Thyroid gland (tissue), 4 donors: ENCODE data around the gene CFAP157. TPM values are rescaled to one million over a fixed set of nuclear protein-coding genes. Genes with fewer than 3 reads are reported as not detected.

Experiments used
- DNase-seq, 2 donors: peaks; one replicate each; pipeline ENCODE4 v3.0.0-alpha.2; 2019
- H3K27ac ChIP-seq, 3 donors: fragments of 200-600 bp; sonication (generic); 1 replicate in 2 of 3; 2 replicates in 1 of 3; pipeline ENCODE4 v1.5.1; 2016 to 2019; ENCODE audit warnings: mild to moderate bottlenecking in 1 of 3, moderate library complexity in 1 of 3
- H3K27me3 ChIP-seq: fragments of 200-600 bp; sonication (generic); one replicate; pipeline ENCODE4 v1.5.1; 2019
- H3K36me3 ChIP-seq, 2 donors: fragments of 200-600 bp; sonication (generic); one replicate each; pipeline ENCODE4 v1.5.1; 2016 to 2019
- H3K4me1 ChIP-seq, 2 donors: fragments of 200-600 bp; sonication (generic); one replicate each; pipeline ENCODE4 v1.5.1; 2017 to 2019
- H3K4me3 ChIP-seq, 3 donors: fragments of 200-600 bp; sonication (generic); replicated peaks in 1 of 3; 1 replicate in 2 of 3; 2 replicates in 1 of 3; pipeline ENCODE4 v1.5.1; 2016; ENCODE audit warnings: mild to moderate bottlenecking in 1 of 3
- H3K9me3 ChIP-seq: fragments of 200-600 bp; sonication (generic); one replicate; pipeline ENCODE4 v1.5.1; 2017
- POLR2A ChIP-seq, 2 donors: fragments of 450-650 bp; IDR thresholded peaks; one replicate each; pipeline ENCODE4 v1.6.1; 2017; ENCODE audit warnings: antibody characterized with exemption in 2 of 2, mild to moderate bottlenecking in 2 of 2, moderate library complexity in 1 of 2
- WGBS, 2 donors: methylation state at CpG; one replicate each; pipeline ENCODE4 v1.1.5; 2017; 5-methylcytosine and 5-hydroxymethylcytosine counted together
- intact Hi-C: fragments of 100-400 bp; cut with DNase I; formaldehyde crosslinking; loops from one replicate; pipeline ENCODE4 v1.15.1; 2023
- total RNA-seq, 4 donors: library from RNA; depleted of rRNA; stranded (reverse); fragments of >200 nt; gene quantifications; one replicate each; pipeline ENCODE4 v1.2.3, GENCODE V29; 2016
- TF ChIP-seq, protein P1 (sequence below), 6 experiments: fragments of 200-600 bp in 3 of 6; fragments of 450-650 bp in 3 of 6; sonication (generic) in 3 of 6; IDR thresholded peaks; one replicate each; pipeline ENCODE4 v1.5.1; 2016 to 2019; ENCODE audit warnings: antibody characterized with exemption in 6 of 6, mild to moderate bottlenecking in 2 of 6, inconsistent platforms in 1 of 6, moderate library complexity in 1 of 6

The CFAP157 gene
- total RNA-seq, 4 donors from 2014 or later = 0.22 to 3.0 TPM; not detected in 2

DNA sequence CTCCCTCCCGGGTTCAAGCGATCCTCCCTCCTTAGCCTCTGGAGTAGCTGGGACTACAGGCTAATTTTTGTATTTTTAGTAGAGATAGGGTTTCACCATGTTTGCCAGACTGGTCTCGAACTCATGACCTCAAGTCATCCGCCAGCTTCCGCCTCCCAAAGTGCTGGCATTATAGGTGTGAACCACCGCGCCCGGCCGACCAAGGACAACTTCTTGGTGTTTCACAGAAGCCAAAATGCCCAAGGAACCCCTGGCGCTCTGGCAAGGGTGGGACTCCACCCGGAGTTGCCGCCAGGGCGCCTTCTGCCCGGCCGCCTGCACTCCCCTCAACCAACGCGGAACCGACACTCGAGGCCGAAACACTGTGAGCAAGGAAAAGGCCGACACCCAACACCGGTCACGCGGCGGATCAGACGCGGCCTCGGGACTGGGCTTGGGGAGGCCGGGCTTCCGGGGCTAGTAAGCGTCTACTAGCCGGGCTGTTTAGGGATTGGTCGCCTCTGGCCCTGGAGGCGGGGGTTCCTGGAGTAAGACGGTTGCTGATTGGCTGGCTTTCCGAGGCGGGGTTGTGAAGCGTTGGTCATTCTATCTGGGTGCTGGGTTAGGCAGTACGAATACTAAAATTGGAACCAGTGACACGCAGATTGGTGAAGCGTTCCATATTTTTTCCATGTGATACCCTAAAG, 7.7 kb upstream of the CFAP157 start:
- H3K36me3 ChIP-seq = no peaks in the 10 kb centered on the region
- intact Hi-C loops = no loop called here
- peaks cover 28 to 31% of the 10 kb centered on the region in 2 donors for H3K4me1 ChIP-seq
- no peak overlapping the region for H3K4me3 ChIP-seq
- 15 to 22% methylated on average over 25 to 41 of the region's 41 CpGs for WGBS, 2 donors
- H3K9me3 ChIP-seq = no peaks in the 10 kb centered on the region
- H3K27ac ChIP-seq = peak overlapping the region; percentile 92 to 96 (median 93)
- DNase-seq = peak; percentile 97 to 98
- H3K27me3 ChIP-seq = no peaks in the 10 kb centered on the region
- TF ChIP-seq, protein P1, sequence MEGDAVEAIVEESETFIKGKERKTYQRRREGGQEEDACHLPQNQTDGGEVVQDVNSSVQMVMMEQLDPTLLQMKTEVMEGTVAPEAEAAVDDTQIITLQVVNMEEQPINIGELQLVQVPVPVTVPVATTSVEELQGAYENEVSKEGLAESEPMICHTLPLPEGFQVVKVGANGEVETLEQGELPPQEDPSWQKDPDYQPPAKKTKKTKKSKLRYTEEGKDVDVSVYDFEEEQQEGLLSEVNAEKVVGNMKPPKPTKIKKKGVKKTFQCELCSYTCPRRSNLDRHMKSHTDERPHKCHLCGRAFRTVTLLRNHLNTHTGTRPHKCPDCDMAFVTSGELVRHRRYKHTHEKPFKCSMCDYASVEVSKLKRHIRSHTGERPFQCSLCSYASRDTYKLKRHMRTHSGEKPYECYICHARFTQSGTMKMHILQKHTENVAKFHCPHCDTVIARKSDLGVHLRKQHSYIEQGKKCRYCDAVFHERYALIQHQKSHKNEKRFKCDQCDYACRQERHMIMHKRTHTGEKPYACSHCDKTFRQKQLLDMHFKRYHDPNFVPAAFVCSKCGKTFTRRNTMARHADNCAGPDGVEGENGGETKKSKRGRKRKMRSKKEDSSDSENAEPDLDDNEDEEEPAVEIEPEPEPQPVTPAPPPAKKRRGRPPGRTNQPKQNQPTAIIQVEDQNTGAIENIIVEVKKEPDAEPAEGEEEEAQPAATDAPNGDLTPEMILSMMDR (IDR thresholded peaks at IDR 0.05) = peak in 4 of 6 experiments; percentile 13 to 45 (median 30)
- peak in 1 of 2 donors; percentile 72 for TF ChIP-seq POLR2A (IDR thresholded peaks at IDR 0.05)

DNA sequence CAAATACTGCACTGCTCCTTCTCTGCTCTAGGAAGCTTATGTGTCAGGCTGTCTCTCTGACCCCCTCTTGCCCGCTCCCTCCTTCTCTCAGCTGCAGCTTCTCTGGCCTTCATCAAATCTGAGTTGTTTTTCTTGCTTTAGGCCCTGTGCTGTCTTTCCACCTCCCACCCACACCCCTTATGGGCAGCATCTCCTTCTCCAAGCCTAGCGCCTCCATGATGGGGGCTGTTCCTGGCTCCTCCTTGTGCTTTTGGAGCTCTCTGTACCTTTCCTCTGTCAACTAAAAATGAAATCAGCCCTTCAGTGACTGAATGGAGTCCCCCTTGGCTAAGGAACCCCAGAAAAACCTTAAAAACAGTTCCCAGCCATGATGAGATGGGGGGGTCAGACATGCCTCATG, 6.6 kb upstream of the CFAP157 start:
- H3K36me3 ChIP-seq = no peaks in the 10 kb centered on the region
- peak; percentile 49 to 61 for DNase-seq
- no peak for TF ChIP-seq POLR2A (IDR thresholded peaks at IDR 0.05)
- TF ChIP-seq, protein P1 (IDR thresholded peaks at IDR 0.05) = no peak
- 83 to 95% methylated on average over 2 of the region's 2 CpGs for WGBS, 2 donors
- no peaks in the 10 kb centered on the region for H3K9me3 ChIP-seq
- H3K27ac ChIP-seq = peak overlapping the region; percentile 92 to 96 (median 93)
- H3K4me3 ChIP-seq = no peak overlapping the region
- H3K27me3 ChIP-seq = no peaks in the 10 kb centered on the region
- intact Hi-C loops = no loop called here
- H3K4me1 ChIP-seq = peaks cover 28 to 31% of the 10 kb centered on the region in 2 donors

DNA sequence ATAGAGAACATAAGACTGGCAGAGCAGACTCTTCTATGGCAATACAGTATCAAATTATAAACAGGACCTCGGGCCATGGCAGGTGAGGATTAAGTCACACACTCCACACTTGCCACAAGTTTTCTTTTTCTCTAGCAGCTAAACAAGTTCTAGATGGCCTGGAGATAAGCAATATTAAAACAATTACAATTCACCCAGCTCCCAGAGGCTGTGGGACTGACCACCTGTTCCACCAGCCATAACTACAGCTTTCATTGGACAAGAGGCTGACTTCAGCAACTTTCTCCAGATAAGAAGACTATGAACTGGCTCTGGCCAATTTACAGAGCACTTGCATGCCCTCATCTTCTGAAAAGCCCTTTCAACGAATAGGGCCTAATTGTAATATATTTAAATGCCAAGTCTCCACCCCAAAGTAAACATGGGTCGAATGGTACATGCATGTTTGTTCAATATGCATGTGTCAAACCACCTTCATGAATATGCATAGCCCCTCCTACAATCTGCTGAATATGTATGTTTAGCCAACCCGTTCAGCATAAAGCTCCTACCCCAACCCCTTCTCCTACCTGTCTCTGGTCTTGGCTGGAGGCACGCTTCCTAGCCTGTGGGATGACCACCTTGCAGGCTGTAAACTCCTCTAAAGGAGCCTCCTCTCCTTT, 6.1 kb upstream of the CFAP157 start:
- Histone ChIP-seq H3K27ac (peak overlapping the region; percentile 92 to 96 (median 93)), H3K36me3 (no peaks in the 10 kb centered on the region), H3K9me3 (no peaks in the 10 kb centered on the region), H3K27me3 (no peaks in the 10 kb centered on the region), H3K4me1 (peaks cover 28 to 37% of the 10 kb centered on the region in 2 donors), H3K4me3 (no peak overlapping the region)
- TF ChIP-seq POLR2A (IDR thresholded peaks at IDR 0.05) = no peak
- TF ChIP-seq, protein P1 (IDR thresholded peaks at IDR 0.05) = no peak
- 54 to 66% methylated on average over 5 of the region's 5 CpGs for WGBS, 2 donors
- DNase-seq = peak; percentile 28 to 30
- intact Hi-C loops = no loop called here

DNA sequence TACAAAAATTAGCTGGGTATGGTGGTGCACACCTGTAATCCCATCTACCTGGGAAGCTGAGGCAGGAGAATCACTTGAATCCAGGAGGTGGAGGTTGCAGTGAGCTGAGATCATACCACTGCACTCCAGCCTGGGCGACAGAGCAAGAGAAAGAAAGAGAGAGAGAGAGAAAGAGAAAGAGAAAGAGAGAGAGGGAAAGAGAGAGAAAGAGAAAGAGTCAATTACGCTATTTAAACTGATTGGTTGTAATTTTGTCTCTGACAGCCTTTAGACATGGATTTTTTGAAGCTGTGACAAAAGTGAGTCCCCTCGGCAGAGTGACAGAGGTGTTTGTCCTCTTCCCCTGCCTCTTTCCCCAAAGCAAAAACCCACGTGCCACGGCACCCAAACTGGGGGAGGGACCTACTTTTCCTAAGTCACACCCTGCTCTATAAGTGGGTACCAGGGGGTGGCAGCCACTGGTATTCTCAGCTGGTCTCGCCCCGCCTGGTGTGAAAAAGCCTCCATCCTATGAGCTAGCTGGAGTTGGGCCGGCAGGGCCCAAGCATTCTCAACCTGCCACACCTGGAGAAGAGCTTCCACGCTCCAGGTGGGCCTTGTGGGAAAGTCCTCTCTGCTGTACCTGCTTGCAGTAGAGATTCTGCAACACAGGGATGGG, 3.4 kb upstream of the CFAP157 start:
- 75 to 80% methylated on average over 5 to 9 of the region's 9 CpGs for WGBS, 2 donors

More for the DNA sequence above, 3.4 kb upstream of the CFAP157 start:
- intact Hi-C loops = no loop called here
- peaks cover 28 to 40% of the 10 kb centered on the region in 2 donors for H3K4me1 ChIP-seq
- no peak for DNase-seq
- H3K4me3 ChIP-seq = no peak overlapping the region
- no peaks in the 10 kb centered on the region for H3K27me3 ChIP-seq
- no peaks in the 10 kb centered on the region for H3K9me3 ChIP-seq
- no peak overlapping the region for H3K27ac ChIP-seq
- H3K36me3 ChIP-seq = no peaks in the 10 kb centered on the region
- TF ChIP-seq, protein P1 (IDR thresholded peaks at IDR 0.05) = no peak
- no peak for TF ChIP-seq POLR2A (IDR thresholded peaks at IDR 0.05)
